ENCODE measurements around the gene EXOC4.
"Not testable (repeated sequence)": the region's sequence is repeated elsewhere in the genome, so short reads cannot be mapped to it uniquely, and the experiment has no call there.

DNA sequence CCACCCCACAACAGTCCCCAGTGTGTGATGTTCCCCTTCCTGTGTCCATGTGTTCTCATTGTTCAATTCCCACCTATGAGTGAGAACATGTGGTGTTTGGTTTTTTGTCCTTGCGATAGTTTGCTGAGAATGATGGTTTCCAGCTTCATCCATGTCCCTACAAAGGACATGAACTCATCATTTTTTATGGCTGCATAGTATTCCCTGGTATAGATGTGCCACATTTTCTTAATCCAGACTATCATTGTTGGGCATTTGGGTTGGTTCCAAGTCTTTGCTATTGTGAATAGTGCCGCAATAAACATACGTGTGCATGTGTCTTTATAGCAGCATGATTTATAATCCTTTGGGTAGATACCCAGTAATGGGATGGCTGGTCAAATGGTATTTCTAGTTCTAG, 26.1 kb downstream of the EXOC4 start:
- not testable (repeated sequence) for TF ChIP-seq EZH2 (IDR thresholded peaks at IDR 0.05; ENCODE audit: insufficient read depth, poor library complexity, severe bottlenecking); EZH2phosphoT487 (IDR thresholded peaks at IDR 0.05; ENCODE audit: insufficient read depth, low read depth)
